H1 (cell line): ENCODE measurements around the gene BCAS3. TPM values are rescaled to one million over a fixed set of nuclear protein-coding genes. Genes with fewer than 3 reads are reported as not detected.

Source experiments
- CTCF ChIA-PET: fragments of 300-600 bp; sonication (Branson Sonifier 250); formaldehyde crosslinking; loops from one replicate; lab custom pipeline; 2021; ENCODE audit not compliant: partially characterized antibody; lab: Charles Lee
- POLR2A ChIA-PET: fragments of 300-600 bp; sonication (Branson Sonifier 250); formaldehyde crosslinking; loops from one replicate; lab custom pipeline; 2021; ENCODE audit warnings: inconsistent platforms; ENCODE audit not compliant: partially characterized antibody; lab: Charles Lee
- DNase-seq, 2 experiments: peaks; one replicate each; pipeline versions ENCODE4 v3.0.0 to v3.0.0-alpha.2; 2010 to 2022; ENCODE audit warnings: low spot score in 2 of 2, low read depth in 1 of 2, mixed read lengths in 1 of 2
- FAIRE-seq: peaks from 2 replicates; lab custom pipeline; 2011; peaks lifted over from hg19 to GRCh38; lab: Jason Lieb, UNC
- H2AFZ ChIP-seq: 2 replicates; pipeline ENCODE4 v1.8.1; 2012; ENCODE audit warnings: low read length, inconsistent platforms
- H2AK5ac ChIP-seq: 2 replicates; pipeline ENCODE4 v1.6.1; 2013; ENCODE audit warnings: low read depth, low read length
- H2BK120ac ChIP-seq: replicated peaks from 2 replicates; pipeline ENCODE3; 2013; ENCODE audit warnings: low read depth, low read length, inconsistent platforms
- H2BK12ac ChIP-seq: 2 replicates; pipeline ENCODE4 v1.6.1; 2013; ENCODE audit warnings: low read depth, low read length
- H2BK15ac ChIP-seq: 2 replicates; pipeline ENCODE4 v1.6.1; 2013; ENCODE audit warnings: low read length
- H2BK20ac ChIP-seq: 2 replicates; pipeline ENCODE4 v1.6.1; 2013; ENCODE audit warnings: low read length
- H2BK5ac ChIP-seq: 2 replicates; pipeline ENCODE4 v1.6.1; 2013; ENCODE audit warnings: low read depth, low read length
- H3K14ac ChIP-seq: 2 replicates; pipeline ENCODE4 v1.6.1; 2013; ENCODE audit warnings: inconsistent platforms; ENCODE audit not compliant: insufficient read length
- H3K18ac ChIP-seq: 2 replicates; pipeline ENCODE4 v1.6.1; 2013; ENCODE audit warnings: low read length; ENCODE audit errors: extremely low read depth
- H3K23ac ChIP-seq: 2 replicates; pipeline ENCODE4 v1.6.1; 2013; ENCODE audit warnings: inconsistent platforms; ENCODE audit not compliant: insufficient read length
- H3K23me2 ChIP-seq: 2 replicates; pipeline ENCODE4 v1.6.1; 2013; ENCODE audit warnings: low read depth, low read length
- H3K27ac ChIP-seq: 2 replicates; pipeline ENCODE4 v1.6.1; 2011; ENCODE audit warnings: low read depth, low read length, inconsistent platforms
- H3K27me3 ChIP-seq, 4 experiments: replicated peaks in 1 of 4; 1 replicate in 1 of 4; 2 replicates in 3 of 4; pipeline versions ENCODE4 v1.6.1 to v1.8.1; 2011 to 2013; ENCODE audit warnings: low read length in 3 of 4, mild to moderate bottlenecking in 3 of 4, inconsistent platforms in 2 of 4, mixed read lengths in 2 of 4, moderate library complexity in 1 of 4; ENCODE audit not compliant: control insufficient read depth in 3 of 4, insufficient read depth in 3 of 4; ENCODE audit errors: extremely low read depth in 1 of 4
- H3K36me3 ChIP-seq, 4 experiments: 2 replicates each; pipeline versions ENCODE4 v1.6.1 to v1.8.1; 2011 to 2013; ENCODE audit warnings: mild to moderate bottlenecking in 4 of 4, low read length in 3 of 4, moderate library complexity in 2 of 4, control low read depth in 1 of 4, inconsistent platforms in 1 of 4; ENCODE audit not compliant: insufficient read depth in 4 of 4, control insufficient read depth in 2 of 4
- H3K4ac ChIP-seq: replicated peaks from 2 replicates; pipeline ENCODE3; 2013; ENCODE audit warnings: low read length, low read depth, mixed read lengths, inconsistent platforms; ENCODE audit not compliant: insufficient read length
- H3K4me1 ChIP-seq, 4 experiments: replicated peaks in 1 of 4; 1 replicate in 1 of 4; 2 replicates in 3 of 4; pipeline versions ENCODE4 v1.6.1 to v1.8.1; 2011 to 2013; ENCODE audit warnings: low read length in 3 of 4, inconsistent platforms in 2 of 4, mixed read lengths in 1 of 4; ENCODE audit not compliant: insufficient read depth in 4 of 4, control insufficient read depth in 3 of 4
- H3K4me2 ChIP-seq, 2 experiments: 2 replicates each; pipeline versions ENCODE4 v1.6.1 to v1.8.1; 2011 to 2013; ENCODE audit warnings: low read depth in 2 of 2, low read length in 2 of 2, control low read depth in 1 of 2, inconsistent platforms in 1 of 2, mild to moderate bottlenecking in 1 of 2; ENCODE audit not compliant: insufficient read depth in 1 of 2
- H3K4me3 ChIP-seq, 4 experiments: fragments of 200-600, 300-600 bp in 1 of 4; sonication (generic), shearing (Covaris generic), sonication (Bioruptor Twin) in 1 of 4; 2 replicates each; pipeline versions ENCODE4 v1.5.1 to v1.8.1; 2011 to 2016; ENCODE audit warnings: low read length in 4 of 4, low read depth in 3 of 4, control low read depth in 2 of 4, inconsistent platforms in 2 of 4, mild to moderate bottlenecking in 2 of 4, mixed read lengths in 1 of 4, moderate library complexity in 1 of 4; ENCODE audit not compliant: insufficient read depth in 2 of 4; ENCODE audit errors: extremely low read depth in 1 of 4
- H3K56ac ChIP-seq: replicated peaks from 2 replicates; pipeline ENCODE3; 2013; ENCODE audit warnings: low read depth, mild to moderate bottlenecking, mixed read lengths, low read length, inconsistent platforms; ENCODE audit not compliant: insufficient read length
- H3K79me1 ChIP-seq: 2 replicates; pipeline ENCODE4 v1.6.1; 2013; ENCODE audit warnings: low read depth, low read length, control low read depth
- H3K79me2 ChIP-seq, 2 experiments: 2 replicates each; pipeline versions ENCODE4 v1.6.1 to v1.8.1; 2012 to 2013; ENCODE audit warnings: low read length in 2 of 2, mild to moderate bottlenecking in 2 of 2, inconsistent platforms in 1 of 2; ENCODE audit not compliant: insufficient read depth in 2 of 2, control insufficient read depth in 1 of 2
- H3K9ac ChIP-seq, 4 experiments: replicated peaks in 1 of 4; 1 replicate in 1 of 4; 2 replicates in 3 of 4; pipeline versions ENCODE4 v1.6.1 to v1.8.1; 2011 to 2013; ENCODE audit warnings: low read depth in 3 of 4, low read length in 3 of 4, control low read depth in 2 of 4, mild to moderate bottlenecking in 2 of 4, moderate library complexity in 2 of 4, inconsistent platforms in 1 of 4; ENCODE audit errors: extremely low read depth in 1 of 4
- H3K9me3 ChIP-seq, 2 experiments: 2 replicates each; pipeline versions ENCODE4 v1.6.1 to v1.8.1; 2012 to 2013; ENCODE audit warnings: mild to moderate bottlenecking in 2 of 2, moderate library complexity in 2 of 2, control low read depth in 1 of 2, inconsistent platforms in 1 of 2, low read depth in 1 of 2, low read length in 1 of 2, mixed read lengths in 1 of 2; ENCODE audit not compliant: insufficient read depth in 2 of 2
- H4K20me1 ChIP-seq, 2 experiments: replicated peaks in 1 of 2; 2 replicates each; pipeline versions ENCODE3 to v1.8.1; 2011 to 2013; ENCODE audit warnings: inconsistent platforms in 2 of 2, low read length in 2 of 2, mild to moderate bottlenecking in 1 of 2; ENCODE audit not compliant: insufficient read depth in 2 of 2, control insufficient read depth in 1 of 2
- H4K5ac ChIP-seq: 2 replicates; pipeline ENCODE4 v1.6.1; 2013; ENCODE audit warnings: low read length, low read depth, mixed read lengths, inconsistent platforms; ENCODE audit not compliant: insufficient read length
- H4K8ac ChIP-seq: 2 replicates; pipeline ENCODE4 v1.8.0; 2013; ENCODE audit warnings: mild to moderate bottlenecking, moderate library complexity, low read length, inconsistent platforms; ENCODE audit not compliant: insufficient read depth; ENCODE audit errors: extremely low read depth
- H4K91ac ChIP-seq: replicated peaks from 2 replicates; pipeline ENCODE3; 2013; ENCODE audit warnings: low read length, mixed read lengths, inconsistent platforms; ENCODE audit not compliant: insufficient read length
- EZH2 ChIP-seq: fragments of 200-600 bp; sonication (generic); IDR thresholded peaks from 2 replicates; pipeline ENCODE4 v1.7.1; 2012; ENCODE audit warnings: low read depth, mild to moderate bottlenecking, moderate library complexity, low read length, inconsistent platforms; ENCODE audit not compliant: severe bottlenecking
- HDAC6 ChIP-seq: IDR thresholded peaks from one replicate; pipeline ENCODE4 v1.7.1; 2012; ENCODE audit warnings: low read depth, mild to moderate bottlenecking, inconsistent platforms, low read length, moderate library complexity
- RNF2 ChIP-seq: fragments of 200-900, 300-1000 bp; sonication (generic); IDR thresholded peaks from 2 replicates; pipeline ENCODE4 v1.7.1; 2016; ENCODE audit warnings: borderline replicate concordance, low read depth, mild to moderate bottlenecking, antibody characterized with exemption, low read length; ENCODE audit not compliant: poor library complexity, severe bottlenecking; ENCODE audit errors: missing control alignments
- WGBS, 2 experiments: shearing (Covaris generic) in 1 of 2; methylation state at CpG; one replicate each; pipeline versions ENCODE4 v1.1.6 to v1.1.7; 2013 to 2015; ENCODE audit warnings: low lambda C conversion rate in 2 of 2, mixed read lengths in 2 of 2, inconsistent platforms in 1 of 2, low coverage in 1 of 2, missing lambda C conversion rate in 1 of 2; ENCODE audit not compliant: insufficient replicate concordance in 2 of 2, insufficient coverage in 1 of 2, insufficient read length in 1 of 2; ENCODE audit errors: extremely low coverage in 1 of 2, missing lambda C conversion rate in 1 of 2; 5-methylcytosine and 5-hydroxymethylcytosine counted together
- polyA plus RNA-seq, 7 experiments: library from polyadenylated mRNA; depleted of rRNA in 3 of 7; stranded (reverse) in 5 of 7; unstranded in 2 of 7; fragments of >200 nt in 5 of 7; fragments of 200-250 nt in 2 of 7; gene quantifications; 1 replicate in 5 of 7; 2 replicates in 1 of 7; 4 replicates in 1 of 7; pipeline versions ENCODE4 v1.2.1 to v1.2.3, GENCODE V29; 2011 to 2013; ENCODE audit warnings: missing spikeins in 2 of 7, mixed read lengths in 2 of 7
- total RNA-seq: library from RNA; stranded (reverse); fragmentation: NEBNext Ultra II Directional; extraction: Animal tissue kit (Norgen Biotek cat#: 25700); gene quantifications from 2 replicates; pipeline ENCODE4 v1.2.1, GENCODE V29; 2021

BCAS3 gene
- total and polyA plus RNA-seq, 2 of the 8 experiments (the other 6 are each of a cell fraction or from before 2014, with no cell fraction given): 9.9 to 13.3 TPM

DNA sequence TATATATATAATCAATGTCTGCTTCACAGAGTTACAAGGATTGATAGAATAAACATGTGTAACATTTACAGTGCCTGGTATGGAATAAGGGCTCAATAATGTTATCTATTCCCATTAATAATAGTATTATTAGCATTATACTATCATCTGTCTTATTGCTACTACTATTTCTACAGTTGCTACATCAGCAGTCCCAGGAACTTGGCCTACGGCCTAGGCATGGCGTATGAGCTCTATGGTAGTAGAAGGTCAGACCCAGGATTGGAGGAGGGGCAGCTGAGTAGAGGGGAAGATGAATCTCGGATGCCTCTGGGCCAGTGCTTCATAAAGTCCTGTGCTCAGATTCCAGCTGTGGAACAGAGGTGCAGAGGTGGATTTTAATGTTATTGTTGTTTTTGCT is 575.7 kb downstream of the BCAS3 start:
- Histone ChIP-seq H2BK20ac (no peak overlapping the region), H3K4me1 (peaks cover 0 to 5% (median 0%) of the 10 kb centered on the region in 4 experiments; a peak in 2 of 7 replicates), H3K9ac (no peak overlapping the region)
- TF ChIP-seq HDAC6 (no peak), RNF2 (no peak), EZH2 (no peak)
- TF ChIP-seq, all 59 proteins: peak for 0
- H4K91ac ChIP-seq: no peak overlapping the region
- no peaks in the 10 kb centered on the region for H3K23me2 ChIP-seq
- H3K9me3 ChIP-seq: no peaks in the 10 kb centered on the region
- no peak overlapping the region for H4K5ac ChIP-seq
- no peaks in the 10 kb centered on the region for H3K36me3 ChIP-seq
- DNase-seq: no peak
- no peaks in the 10 kb centered on the region for H4K20me1 ChIP-seq
- H2BK5ac ChIP-seq: no peak overlapping the region
- H3K79me2 ChIP-seq: no peaks in the 10 kb centered on the region
- H3K4me2 ChIP-seq: no peak overlapping the region
- no peak overlapping the region for H2BK15ac ChIP-seq
- no peak overlapping the region for H3K27ac ChIP-seq
- FAIRE-seq: no peak
- no peak overlapping the region for H3K23ac ChIP-seq
- no peak overlapping the region for H3K4ac ChIP-seq
- ChIA-PET CTCF (no interaction called here), POLR2A (no interaction called here)
- no peak overlapping the region for H3K14ac ChIP-seq
- H3K4me3 ChIP-seq: no peak overlapping the region
- H4K8ac ChIP-seq: no peak overlapping the region
- no peak overlapping the region for H2AK5ac ChIP-seq
- H3K18ac ChIP-seq: no peak overlapping the region
- H3K79me1 ChIP-seq: no peaks in the 10 kb centered on the region
- WGBS, 2 experiments: 87% methylated on average over 3 of the region's 3 CpGs; no CpG with 5 or more reads in 1 of the 2 experiments
- no peak overlapping the region for H2AFZ ChIP-seq
- no peak overlapping the region for H3K56ac ChIP-seq
- no peaks in the 10 kb centered on the region for H3K27me3 ChIP-seq
- H2BK12ac ChIP-seq: no peak overlapping the region
- no peak overlapping the region for H2BK120ac ChIP-seq
